GM15510 (cell line): ENCODE results near the gene RGS6.

Experiments
- POLR2A ChIP-seq: IDR thresholded peaks from 3 replicates; pipeline ENCODE4 v1.6.1; 2011; ENCODE audit warnings: borderline replicate concordance; ENCODE audit not compliant: insufficient read length; ENCODE audit errors: extremely low read depth

RGS6 gene

DNA sequence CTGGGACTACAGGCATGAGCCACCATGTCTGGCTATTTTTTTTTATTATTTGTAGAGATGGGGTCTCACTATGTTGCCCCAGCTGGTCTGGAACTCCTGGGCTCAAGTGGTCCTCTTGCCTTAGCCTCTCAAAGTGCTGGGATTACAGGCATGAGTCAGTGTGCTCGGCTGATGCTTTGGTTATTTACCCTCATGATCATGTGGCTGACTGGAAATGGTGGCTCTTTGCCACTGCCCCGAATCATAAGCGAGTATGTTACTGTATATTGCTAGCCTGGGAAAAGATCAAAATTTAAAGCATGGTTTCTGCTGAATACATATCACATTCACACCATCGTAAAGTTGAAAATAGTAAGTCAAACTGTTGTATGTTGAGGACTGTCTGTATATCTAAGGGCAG, 101.1 kb downstream of the RGS6 start:
- TF ChIP-seq POLR2A, result no peak

DNA sequence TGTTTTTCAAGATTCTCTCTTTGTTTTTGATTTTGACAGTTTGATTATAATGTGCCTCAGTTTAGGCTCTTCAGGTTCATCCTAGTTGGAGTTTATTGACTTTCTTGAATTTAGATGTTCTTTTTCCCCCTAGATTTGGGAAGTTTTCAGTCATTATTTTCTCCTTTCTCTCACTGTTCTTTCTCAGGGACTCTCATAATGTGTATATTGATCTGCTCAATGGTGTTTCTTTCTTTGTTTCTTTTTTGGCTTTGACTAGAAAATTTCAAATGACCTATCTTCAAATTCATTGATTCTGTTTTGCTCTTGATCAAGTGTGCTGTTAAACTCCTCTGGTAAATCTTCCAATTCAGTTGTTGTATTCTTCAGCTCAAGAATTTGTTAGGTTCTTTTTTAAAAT, 108.3 kb downstream of the RGS6 start:
- no peak for TF ChIP-seq POLR2A

DNA sequence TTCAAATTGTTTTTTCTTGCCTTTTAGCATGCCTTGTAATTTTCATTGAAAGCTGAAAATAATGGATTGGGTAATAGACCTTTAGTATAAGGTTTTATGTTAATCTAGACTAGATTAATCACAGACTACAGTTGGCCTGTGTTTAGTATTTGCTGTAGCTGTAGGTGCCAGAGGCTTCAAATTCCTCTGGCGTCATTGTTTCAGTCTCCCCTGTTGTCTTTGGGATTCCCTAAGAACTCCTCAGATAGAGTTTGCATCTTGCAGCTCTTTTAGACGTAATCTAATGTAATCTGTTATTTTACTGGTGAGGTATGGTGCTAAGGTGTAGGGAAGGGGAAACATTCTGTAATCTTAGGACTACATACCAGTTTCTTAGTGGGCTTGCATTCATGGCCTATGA, 113.0 kb downstream of the RGS6 start:
- TF ChIP-seq POLR2A, result no peak

DNA sequence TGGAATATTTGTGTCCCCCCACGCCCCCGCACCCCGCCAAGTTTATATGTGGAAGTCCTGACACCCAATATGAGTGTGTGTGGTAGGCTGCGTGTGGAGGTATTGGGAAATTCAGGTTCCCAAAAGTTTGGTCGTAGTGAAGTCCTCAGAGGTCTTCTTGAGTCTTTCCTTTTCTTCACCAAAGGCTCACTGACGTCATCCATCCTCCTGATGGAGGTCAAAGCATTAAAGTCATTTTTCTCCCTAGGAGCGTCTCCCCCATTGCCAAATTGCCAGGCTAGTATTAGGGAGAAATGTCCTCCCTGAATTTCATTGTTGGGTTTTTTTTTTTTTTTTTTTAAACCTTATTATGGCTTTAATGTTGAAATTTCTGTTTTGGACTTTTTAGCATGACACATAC, 113.7 kb downstream of the RGS6 start:
- no peak for TF ChIP-seq POLR2A

DNA sequence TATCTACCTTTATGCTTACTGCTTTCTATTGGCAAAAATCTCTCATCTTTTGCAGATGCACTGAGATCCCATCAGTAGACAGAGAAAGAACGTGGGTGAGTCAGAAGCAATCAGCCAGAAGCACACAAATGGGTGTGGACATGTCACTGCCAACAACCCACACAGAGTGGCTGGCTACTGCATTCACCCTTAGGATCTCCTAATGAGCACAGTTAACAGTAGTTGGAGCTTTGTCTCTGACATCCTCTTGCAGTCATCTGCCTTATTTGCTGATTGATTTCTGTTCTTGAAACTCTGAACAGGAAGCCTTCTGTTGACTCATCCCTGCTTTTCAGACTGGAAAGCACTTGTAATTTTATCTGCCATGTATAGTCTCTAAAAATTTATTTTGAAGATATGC, 117.2 kb downstream of the RGS6 start:
- no peak for TF ChIP-seq POLR2A

DNA sequence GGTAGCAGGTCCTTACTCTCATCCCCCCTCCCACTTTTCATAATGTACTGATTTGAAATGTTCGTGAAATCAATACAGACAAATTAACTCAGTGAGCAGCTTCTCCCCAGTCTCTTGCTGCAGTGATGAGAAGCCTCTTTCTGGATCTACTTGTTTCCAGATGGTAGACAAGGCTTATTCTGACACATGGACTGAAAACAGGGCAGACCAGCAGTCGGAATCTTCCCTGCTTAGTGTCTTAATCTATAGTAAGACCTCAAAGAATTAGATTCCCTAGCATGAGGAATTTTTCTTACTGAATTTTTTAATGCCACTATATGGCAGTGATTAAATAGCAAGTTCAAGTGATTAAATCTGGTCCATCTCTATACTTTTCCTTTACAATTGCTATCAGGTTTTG, 120.1 kb downstream of the RGS6 start:
- TF ChIP-seq POLR2A, result no peak

DNA sequence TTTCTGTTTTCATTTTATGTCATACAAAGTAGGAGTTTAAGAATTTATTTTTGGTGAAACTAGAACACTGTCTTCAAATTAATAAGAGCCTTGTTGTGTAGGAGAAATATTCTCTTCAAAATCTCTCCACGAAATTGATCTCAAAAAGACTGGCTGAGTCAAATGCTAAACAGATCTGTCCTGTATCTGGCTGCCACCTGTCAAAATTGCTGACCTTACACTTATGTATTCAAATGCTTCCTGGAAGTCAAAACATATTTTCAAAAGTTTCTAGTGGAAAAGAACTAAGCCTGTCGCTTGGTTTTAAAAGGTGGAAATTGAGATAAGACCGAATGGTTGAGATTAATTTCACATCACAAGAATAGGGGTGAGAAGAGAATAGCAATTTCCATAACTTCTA, 121.4 kb downstream of the RGS6 start:
- no peak for TF ChIP-seq POLR2A

DNA sequence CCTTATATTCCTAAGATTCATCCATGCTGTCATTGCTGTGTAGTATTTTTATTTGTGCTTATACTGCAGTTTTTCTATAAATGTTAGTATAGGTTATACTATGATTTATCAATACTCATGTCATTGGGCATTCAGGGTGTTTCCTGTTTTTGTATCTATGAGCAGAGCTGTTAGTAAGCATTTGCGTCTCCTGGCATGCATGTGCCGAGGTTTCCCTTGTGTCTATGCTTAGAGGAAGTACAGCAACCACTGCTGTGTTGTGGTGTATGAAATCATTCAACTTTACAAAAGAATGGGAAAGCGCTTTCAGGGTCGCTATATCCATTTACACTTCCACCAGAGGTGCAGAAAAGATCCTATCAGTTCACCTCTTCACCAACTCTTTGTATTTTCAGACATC, 122.7 kb downstream of the RGS6 start:
- no peak for TF ChIP-seq POLR2A

DNA sequence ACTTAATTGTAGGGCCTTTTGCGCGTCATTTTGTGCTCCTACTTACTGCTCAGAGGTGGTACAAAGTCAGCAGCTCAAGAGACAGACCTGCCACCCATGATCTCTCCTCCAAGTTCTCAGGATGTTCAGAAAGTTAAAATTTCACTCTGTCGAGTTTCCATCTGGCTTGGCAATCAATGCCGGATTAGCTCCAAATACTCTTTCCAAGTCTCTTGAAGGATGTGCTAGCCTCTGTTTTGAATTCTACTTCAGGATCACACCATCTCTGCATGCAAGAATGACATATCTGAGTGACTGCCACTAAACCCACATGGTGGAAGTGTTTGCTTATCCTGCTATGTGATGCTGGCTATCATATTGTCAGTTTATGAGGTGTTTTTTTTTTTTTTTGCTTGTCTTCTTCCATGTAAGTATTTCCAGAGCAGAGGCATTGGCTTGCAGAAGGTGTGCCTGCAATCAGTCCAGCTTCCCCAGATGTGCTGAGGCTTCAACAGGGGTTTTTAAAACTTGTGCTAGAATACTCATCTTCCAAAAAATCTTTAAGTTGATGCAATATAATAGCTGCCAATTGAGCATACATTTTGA, 125.6 kb downstream of the RGS6 start:
- no peak for TF ChIP-seq POLR2A

DNA sequence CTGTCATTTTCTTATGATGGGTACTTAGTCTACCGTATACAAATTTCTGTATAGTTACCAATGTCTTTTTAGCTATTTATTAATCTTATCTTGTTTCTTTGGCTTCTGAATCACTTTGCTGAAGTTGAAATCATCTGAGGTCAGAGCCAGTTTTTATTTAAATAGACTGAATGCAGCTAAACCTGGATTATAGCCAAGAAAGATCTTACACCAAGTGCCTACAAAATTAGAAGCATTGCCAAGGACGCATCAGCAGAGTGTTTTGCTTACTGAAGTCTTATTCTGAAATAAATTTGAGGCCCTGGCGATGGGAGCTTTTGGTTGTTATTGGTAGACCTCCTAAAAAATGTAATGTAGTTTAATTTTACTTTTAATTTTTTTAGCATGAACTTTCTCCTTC, 128.2 kb downstream of the RGS6 start:
- no peak for TF ChIP-seq POLR2A

DNA sequence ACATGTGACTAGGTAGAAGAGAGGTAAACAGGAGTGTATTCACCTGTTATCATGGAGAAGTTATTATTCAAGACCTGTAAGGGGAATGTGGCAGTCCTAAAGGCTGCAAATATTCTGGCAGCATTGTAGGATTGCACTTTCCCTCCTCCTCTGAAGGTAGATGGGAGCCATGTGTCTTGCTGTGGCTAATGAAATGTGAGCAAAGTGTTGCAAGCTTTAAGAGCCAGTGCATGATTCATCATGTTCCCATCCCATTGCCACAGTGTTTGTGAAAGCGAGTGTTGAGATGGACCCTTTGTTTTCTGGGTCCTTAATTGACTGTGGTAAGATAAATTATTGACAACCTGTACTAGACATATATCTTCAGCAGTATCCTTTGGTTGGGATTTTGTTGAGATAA, 128.7 kb downstream of the RGS6 start:
- no peak for TF ChIP-seq POLR2A

DNA sequence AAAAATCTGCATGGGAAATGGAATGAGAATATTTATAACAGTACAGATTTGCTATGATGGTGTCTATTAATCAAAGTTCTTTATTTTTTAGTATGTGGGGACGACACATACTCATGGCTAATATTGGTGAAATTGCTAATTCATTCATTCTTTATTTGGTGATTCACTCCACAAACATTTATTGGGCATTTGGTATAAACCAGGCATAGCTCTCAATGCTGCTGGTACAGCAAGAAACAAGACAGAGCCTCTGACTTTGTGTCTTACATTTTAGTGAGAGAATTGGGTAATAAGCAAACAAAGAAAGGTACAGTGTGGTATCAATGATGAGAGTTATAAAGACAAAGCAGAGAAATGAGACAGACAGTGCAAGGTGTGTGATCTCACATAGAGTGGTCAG, 129.5 kb downstream of the RGS6 start:
- no peak for TF ChIP-seq POLR2A

DNA sequence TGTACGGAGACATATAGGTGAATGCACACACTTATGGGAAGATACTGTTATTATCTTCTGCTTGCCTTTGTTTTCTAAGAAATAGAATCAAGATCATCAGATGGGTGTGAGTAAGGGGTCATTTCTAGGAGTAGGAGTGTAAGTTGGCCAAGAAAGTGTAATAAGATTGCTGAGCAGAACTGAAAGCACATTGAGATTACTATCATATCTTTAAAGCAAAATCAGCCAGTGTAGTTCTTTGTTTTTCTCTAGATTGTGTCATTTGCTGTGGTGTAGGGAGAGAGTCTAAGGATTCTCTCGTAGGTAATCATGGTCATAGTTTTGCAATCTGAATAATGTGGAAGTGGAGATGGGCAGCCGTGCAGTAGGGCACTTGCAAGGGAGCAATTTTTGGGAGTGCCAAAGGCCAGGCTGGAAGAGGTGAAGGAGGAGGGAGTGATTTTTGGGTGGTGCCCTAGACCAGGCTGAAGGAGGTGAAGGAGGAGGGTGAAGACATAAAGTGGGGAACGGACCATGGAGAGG, 131.6 kb downstream of the RGS6 start:
- no peak for TF ChIP-seq POLR2A

DNA sequence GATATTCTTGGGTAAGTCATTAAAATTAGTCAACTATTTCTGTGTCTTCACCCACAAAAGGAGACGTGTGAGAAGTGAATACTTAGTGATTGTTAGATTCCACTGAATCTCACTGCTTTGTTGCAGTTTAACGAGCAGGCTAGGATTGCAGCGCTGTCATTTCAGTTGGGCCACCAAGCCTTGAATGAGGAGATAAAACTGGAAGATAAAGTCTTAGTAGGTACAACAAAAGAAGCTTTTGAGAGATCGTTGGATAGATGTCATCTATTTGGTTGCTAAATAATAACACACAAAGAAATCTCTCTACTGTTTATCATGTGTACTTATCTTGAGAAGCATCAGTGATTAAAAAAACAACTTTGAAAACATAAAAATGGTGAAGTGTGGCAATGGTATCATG, 132.3 kb downstream of the RGS6 start:
- no peak for TF ChIP-seq POLR2A

DNA sequence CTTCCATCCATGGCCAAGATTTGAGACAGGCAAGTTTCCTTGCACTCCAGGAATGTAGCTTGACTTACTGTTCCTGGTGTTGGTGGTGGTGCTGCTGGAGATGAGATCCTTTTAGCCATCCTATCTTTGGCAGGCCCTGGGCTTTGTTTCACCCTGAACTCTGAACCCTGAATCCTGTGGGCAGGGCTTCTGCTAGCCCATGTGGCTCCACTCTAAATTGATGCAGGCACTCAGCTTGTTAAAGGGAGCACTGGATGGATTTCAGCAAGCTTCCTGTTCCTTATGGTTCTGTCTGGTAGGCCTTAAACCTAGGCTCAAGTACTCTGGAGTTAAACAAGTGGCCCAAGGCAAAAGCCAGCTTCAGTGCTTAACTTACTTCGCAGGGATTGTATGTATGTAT, 138.2 kb downstream of the RGS6 start:
- no peak for TF ChIP-seq POLR2A

DNA sequence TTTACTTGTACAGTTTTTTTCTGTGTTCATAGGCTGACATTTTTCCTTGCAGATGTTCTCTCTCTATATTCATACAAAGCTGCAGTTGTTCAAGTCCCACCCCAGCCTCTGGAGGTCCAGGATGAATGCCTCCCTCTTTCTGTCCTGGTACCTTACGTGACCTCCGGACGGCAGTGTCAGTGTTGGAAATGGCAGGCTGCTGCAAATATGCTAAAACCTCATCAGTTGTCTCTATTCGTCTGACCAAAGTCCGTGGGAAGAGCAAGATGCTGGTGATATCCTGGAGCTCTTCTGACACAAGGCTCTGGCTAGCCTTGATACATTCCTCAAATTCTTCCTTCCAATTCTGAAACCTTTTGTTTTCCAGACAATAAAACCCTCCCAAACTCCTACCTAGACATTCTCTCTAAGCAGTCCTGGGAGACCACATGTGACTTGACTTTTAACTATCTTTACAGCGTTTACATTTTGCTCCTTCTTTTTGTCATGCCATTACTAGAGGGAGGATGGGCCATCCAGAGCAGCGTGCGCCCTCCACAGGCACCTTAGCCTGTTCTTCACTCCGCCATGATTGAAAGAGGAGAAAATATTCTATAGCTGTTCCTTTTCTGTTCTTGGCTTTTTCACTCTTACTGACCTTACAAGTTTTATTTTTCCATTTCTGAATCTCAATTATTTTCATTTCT, 143.6 kb downstream of the RGS6 start:
- no peak for TF ChIP-seq POLR2A
